ENCODE results near the gene ZNF598.
A peak's percentile ranks its signal among the peaks of the same experiment; 100 is the strongest.
"Not testable (repeated sequence)": the region's sequence is repeated elsewhere in the genome, so short reads cannot be mapped to it uniquely, and the experiment has no call there.

The ZNF598 gene

DNA sequence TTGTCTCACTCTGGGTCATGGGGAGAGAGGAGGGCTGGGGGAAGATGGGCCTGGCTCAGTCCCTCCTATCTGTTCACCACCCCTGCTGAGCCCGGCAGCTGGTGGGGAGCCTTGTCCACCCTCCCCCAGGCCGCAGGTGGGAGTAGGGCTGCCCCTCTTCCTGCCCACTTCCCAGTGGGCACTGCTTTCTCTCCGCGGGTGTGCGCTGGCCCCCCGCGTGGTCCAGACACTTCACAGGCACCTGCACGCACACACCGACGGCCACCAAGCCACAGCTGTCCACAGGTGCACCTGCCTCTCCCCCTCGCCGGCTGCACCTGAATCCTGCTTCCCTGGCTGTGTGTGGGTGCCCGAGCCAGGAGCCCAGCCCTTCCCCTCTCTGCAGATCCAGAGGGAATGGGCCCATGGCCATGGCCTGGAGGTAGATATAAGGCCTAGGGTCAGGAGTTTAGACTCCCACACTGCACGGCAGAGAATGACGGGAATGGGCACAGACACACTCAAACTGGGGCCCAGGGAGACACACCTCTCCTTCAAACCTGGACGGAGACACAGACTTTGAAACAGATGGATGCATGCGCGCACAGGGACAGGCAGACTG, 19.1 kb upstream of the ZNF598 start:
- DNase-seq (ENCODE audit: extremely low read depth in 1 of 2, low read depth in 1 of 2) = no peak

DNA sequence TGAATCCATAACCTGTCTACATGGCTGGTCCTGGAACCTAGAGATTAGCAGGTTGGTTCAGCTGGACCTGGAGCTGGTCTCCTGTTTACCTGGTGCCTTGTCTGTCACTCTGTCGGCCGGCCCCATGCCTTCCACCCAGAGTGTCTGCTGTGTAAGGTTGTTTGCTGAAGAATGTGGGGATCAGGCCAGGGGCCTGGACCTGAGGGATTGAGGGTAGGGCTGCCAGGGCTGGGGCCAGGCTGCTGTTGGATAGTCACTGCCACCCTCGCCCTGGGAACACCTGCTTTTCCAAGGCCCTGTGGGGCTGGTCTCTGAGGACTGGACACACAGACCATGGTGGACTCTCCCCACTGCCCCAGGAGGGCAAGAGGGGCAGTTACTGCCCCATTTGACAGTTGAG, 18.5 kb upstream of the ZNF598 start:
- no peak for DNase-seq (ENCODE audit: extremely low read depth in 1 of 2, low read depth in 1 of 2)

DNA sequence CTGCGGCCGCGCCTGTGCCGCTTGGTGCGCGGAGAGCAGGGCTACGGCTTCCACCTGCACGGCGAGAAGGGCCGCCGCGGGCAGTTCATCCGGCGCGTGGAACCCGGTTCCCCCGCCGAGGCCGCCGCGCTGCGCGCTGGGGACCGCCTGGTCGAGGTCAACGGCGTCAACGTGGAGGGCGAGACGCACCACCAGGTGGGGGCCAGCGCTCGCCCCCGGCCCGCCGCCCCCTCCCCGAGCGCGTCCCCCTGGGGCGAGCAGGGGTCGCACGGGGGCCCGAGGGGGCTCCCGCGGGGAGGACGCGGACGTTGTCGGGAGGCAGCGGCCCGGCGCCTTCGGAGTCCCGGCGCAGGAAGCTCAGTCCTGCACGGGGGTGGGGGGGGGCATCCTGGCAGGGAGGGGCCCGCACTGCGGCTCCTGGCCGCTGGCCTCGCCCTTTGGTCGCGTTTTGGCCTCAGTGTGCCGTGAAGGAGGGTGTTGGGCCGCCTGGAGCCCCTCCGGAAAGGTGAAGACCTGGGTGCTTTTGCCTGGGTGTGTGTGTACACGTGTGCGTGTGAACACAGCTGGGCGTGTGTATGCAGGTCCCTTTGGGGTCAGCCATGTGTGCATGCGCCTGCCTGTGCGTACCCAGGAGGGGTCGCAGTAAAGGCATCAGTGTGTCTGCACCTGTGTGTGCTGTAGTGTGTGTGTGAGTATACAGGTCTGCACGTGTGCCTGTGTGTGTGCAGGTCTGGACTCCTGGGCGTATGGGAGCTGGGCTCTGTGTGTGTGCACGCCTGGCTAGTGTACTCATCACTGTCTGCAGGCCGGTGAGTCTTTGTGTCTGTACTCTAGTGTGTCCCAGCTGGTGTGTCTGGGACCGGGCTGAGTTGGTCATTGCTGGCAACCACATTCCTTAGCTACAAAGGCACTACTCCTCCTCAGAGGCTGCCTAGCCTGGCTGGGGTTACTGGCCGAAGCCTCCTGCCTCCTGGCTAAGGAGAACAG, 17.7 kb upstream of the ZNF598 start:
- DNase-seq (ENCODE audit: extremely low read depth in 1 of 2, low read depth in 1 of 2) = no peak

DNA sequence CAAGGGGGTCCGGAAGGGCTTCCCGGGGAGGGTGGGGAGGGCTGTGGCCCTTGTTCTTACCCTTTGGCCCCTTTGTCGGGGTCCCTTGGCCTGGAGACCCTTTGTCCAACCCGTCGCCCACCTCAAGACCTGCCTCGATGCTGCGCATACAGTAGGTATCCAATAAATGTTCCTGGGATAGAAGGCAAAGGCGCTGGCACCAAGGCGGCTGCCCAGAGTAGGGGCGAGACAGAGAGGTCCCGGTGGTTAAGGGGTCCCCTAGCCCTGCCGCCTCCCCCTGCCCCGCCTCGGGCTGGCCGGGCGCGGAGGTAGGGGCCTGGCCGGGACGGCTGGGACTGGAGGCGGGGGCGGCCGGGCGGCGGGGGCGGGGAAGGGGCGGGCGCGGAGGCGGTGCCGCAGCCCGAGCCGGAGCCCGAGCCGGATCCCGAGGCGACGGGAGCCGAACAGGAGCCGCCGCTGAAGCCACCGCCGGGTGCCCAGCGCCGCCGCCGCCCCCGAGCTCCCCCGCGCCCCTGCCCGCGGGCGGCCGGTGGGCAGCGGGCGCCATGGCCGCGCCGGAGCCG, 16.9 kb upstream of the ZNF598 start, which contains the start of gene NHERF2:
Gene NHERF2, plus strand, starts transcription at position 442 of the 563 bp plus-strand sequence. Its CDS starts 104 bp downstream, at position 546.
- no peak for DNase-seq (ENCODE audit: extremely low read depth in 1 of 2, low read depth in 1 of 2)

DNA sequence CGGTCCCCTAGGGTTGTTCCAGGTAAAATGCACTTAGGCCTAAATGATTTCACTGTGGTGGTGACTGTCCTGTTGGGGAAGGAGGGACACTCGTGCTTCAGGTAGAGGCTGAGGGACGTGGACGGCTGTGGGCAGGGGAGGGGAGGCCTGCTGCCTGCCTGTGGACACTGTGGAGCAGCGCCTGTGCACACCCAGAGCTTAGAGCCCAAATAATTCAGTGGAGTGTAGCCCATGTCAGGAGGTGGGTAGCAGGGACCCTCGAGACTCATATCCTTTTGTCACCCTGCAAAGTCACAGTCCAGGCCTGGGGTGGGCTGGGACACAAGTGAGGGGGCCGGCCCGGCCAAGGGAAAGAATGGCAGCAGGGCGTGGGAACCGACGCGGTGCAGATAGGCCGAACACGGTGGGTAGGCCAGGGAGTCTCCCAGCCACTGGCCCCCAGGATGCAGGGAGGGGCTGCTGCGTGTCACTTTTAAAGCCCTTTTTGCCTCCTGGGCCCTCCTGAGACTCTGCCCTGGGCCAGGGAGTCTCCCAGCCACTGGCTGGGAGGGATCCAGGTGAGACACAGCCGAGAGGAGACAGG, 16.3 kb upstream of the ZNF598 start:
- no peak for DNase-seq (ENCODE audit: extremely low read depth in 1 of 2, low read depth in 1 of 2)

DNA sequence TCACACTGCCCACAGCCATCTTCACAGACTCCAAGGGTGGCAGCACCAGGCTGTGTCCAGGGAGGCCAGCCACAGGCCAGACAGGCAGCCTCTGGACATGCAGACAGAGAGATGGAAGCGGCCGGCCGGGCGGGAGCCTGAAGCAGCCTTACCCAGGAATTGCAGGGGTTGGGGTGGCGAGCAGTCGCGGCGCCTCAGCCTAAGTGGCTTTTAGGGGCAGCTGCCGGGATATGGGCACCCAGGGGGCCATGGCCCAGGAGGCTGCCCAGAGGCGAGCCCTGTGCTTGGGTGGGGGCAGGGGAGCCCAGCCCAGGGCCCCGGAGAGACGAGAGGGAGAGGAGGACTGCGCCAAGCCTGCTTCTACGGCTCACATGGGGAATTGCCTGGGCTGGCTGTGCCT, 15.6 kb upstream of the ZNF598 start:
- no peak for DNase-seq (ENCODE audit: extremely low read depth in 1 of 2, low read depth in 1 of 2)

DNA sequence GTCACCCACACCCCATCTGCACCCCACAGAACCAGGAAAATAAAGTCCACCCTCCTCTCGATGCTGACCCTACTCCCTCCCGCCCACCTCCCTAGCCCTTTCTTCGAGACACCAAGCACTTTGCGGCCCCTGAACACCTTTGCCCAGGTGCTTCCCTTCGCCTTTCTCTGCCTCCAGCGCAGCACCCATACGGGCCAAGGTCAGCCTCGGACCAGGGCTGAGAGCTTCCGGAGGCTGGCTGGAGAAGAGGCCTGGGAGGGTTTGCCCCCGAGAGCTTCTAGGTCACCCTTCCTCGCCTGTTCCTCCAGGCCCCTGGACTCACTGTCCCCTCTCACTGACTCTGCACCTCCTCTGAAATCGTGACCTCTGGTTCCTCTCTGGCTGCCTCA, 14.4 kb upstream of the ZNF598 start:
- DNase-seq (ENCODE audit: extremely low read depth in 1 of 2, low read depth in 1 of 2) = no peak

DNA sequence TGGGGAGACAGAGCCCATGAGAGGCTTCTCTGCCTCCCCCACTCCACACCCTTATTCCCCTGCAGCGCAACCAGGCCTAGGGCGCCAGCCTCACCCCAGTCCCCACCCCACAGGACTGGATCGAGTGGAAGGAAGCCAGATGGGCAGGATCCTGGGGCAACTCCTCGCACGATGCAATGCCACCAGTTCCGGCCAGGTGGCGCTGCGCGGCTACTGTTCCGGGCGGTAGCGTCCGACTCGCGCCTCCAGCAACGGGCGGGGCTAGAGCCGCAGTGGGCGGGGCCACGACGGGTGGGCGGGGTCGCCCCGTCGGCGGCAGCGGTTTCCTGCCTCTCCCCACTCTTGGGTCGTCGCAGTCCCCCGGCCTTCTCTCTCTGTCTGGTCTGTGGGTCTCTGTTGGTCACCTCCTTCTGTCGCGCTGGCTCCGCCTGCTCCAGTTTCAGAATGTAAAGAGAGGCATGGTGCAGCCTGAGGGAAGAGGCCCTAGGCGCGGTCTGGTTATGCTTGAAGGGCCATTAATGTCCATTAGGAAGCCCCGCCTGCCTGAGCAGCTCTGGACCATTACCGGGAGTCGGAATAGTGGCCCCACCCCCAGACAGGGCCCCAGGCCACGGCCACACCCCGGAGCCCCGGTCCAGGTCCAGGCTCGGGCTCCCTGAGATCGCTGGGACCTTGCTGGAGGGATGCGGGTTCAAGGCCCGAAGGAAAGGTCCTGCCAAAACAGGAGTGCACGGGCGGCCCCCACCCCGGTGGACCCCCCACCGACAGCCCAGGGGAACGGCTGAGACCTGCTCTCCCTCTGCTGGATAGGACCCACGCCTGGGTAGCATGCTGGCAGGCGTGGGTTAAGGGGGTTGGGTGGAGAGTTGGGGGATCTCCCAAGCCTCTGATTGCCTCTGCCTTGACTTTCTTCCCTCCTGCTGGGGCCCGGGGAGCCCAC, 13.7 kb upstream of the ZNF598 start:
- peak; percentile 83 to 96 for DNase-seq (ENCODE audit: extremely low read depth in 1 of 2, low read depth in 1 of 2)

DNA sequence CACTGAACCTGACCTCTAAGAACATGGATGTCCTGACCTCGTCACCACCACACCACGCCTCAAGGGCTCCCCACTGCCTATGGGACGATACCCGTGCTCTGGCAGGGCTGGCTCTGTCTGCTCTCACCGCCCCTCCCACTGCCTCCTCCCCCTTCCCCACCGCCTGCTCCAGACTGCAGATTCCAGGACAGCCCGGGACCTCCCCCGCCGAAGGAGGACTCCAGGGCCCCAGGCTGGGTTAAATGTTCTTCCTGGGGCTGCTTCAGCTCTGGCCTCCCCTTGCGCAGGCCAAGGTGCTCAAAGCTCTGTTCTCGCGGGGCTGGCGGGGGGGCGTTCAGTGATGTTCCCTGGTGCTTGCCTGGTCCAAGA, 13.1 kb upstream of the ZNF598 start:
- no peak for DNase-seq (ENCODE audit: extremely low read depth in 1 of 2, low read depth in 1 of 2)

DNA sequence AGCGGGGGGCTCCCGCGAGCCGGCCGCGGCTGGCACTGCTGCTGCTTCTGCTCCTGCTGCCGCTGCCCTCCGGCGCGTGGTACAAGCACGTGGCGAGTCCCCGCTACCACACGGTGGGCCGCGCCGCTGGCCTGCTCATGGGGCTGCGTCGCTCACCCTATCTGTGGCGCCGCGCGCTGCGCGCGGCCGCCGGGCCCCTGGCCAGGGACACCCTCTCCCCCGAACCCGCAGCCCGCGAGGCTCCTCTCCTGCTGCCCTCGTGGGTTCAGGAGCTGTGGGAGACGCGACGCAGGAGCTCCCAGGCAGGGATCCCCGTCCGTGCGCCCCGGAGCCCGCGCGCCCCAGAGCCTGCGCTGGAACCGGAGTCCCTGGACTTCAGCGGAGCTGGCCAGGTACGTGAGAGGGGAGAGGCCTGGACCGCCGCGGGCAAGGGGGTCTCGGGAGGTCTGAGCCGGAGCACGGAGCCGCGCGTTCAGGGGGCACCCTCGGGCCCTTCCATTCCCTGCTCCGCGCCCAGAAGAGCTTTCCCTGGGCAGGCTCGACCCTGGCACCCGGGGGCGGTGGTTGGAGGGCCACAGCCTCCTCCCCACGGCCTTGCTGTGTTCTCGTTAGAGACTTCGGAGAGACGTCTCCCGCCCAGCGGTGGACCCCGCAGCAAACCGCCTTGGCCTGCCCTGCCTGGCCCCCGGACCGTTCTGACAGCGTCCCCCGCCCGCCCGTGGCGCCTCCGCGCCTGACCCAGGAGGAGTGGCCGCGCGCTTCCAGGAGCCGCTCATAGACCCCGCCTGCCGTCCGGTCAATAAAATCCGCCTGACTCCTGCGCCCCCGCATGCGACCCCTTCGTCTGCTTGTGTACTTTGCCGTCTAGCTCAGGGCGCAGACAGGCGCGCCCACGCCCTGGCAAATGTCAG, 10.6 kb upstream of the ZNF598 start:
- no peak for DNase-seq (ENCODE audit: extremely low read depth in 1 of 2, low read depth in 1 of 2)

DNA sequence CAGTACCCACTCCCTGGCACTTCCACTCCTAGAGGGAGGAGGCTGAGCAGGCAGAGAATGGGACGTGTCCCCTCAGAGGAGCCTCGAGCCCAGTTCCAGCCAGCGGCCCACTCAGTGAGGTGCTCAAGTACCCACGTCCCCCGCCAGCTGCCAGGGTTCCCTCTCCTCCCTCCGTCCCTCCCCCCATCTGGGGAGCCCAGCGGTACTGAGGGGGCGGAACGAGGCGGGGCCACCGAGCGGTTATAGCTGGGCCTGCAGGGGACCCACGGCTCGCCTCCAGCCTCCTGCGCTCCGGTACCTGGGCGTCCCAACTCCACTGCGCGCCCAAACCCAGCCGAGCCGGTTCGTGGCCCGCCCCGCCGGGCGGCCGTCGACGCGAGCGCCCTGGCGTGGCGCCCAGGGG, 9.9 kb upstream of the ZNF598 start, which contains the start of gene NPW:
Gene NPW, plus strand, starts transcription at position 268 of the 403 bp plus-strand sequence.
- DNase-seq (ENCODE audit: extremely low read depth in 1 of 2, low read depth in 1 of 2) = no peak

DNA sequence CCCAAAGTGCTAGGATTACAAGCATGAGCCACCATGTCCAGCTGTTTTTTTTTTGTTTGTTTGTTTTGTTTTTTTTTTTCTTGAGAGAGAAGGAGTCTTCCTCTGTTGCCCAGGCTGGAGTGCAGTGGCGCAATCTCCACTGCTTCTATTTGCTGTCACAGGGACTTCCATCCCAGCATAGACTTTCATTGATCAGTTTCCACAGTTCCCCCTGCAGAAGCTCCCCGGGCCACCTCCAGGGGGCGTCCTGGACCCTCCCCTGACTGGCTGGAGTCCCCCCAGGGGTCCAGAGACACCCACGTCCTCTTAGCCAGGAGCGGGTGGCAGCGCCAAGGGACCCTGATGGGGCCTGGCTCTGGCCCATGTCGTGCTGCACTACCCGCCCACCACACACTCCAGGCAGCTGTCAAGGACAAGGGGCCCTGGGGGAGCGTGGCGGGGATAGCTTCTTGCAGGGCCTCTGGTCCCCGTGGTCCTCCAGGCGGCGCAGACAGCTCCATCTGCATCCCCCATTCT, 6.8 kb upstream of the ZNF598 start:
- DNase-seq (ENCODE audit: extremely low read depth in 1 of 2, low read depth in 1 of 2) = no peak

DNA sequence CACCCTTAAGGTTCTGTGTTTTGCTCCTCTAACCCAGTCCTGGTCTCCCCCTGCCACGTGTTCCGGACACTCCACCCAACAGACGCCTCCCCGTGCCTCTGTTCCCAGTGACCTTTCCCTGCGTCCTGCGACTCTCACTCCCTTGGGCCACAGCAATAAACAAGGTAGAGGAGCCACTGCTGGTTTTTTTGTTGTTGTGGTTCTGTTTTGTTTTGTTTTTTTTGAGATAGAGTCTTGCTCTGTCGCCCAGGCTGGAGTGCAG, 6.3 kb upstream of the ZNF598 start:
- no peak for DNase-seq (ENCODE audit: extremely low read depth in 1 of 2, low read depth in 1 of 2)

DNA sequence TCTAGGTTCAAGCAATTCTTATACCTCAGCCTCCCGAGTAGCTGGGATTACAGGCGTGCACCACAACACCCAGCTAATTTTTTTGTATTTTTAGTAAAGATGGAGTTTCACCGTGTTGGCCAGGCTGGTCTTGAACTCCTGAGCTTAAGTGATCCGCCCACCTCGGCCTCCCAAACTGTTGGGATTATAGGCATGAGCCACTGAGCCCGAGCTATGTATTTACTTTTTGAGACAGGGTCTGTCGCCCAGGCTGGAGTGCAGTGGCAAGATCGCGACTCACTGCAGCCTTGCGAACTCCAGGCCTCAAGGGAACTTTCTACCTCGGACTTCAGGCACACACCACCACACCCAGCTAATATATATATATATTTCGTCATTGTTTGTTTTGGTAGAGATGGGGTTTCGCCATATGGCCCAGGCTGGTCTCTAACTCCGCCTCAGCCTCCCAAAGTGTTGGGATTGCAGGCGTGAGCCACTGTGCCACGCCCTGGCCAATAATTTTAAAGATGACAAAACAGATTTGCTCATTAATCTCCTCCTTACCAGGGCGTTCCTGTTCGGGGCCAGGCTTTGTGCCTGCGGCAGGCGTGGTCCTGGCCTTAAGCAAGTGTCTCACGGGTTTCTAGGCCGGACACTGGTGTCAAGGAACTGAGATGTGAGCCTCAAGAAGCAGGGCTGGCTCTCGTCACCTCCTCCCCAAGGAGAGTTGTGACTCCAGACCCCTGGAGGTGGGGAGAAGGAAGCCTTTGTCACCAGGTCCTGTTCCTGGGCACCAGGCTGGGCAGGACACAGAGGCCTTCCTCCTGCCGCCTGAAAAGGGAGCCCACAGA, 5.7 kb upstream of the ZNF598 start:
- DNase-seq (ENCODE audit: extremely low read depth in 1 of 2, low read depth in 1 of 2) = no peak

DNA sequence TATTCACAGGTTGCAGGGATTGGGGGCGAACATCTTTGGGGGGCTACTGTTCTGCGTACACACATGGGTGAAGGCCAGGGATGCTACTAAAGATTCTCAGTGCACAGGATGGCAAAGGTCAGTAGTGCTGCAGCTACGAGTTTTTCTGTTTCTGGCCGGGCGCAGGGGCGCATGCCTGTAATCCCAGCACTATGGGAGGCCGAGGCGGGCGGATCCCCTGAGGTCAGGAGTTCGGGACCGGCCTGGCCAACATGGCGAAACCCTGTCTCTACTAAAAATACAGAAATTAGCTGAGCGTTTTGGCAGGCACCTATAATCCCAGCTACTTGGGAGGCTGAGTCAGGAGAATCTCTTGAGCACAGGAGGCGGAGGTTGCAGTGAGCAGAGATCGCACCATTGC, 3.9 kb upstream of the ZNF598 start:
- DNase-seq (ENCODE audit: extremely low read depth in 1 of 2, low read depth in 1 of 2) = no peak

DNA sequence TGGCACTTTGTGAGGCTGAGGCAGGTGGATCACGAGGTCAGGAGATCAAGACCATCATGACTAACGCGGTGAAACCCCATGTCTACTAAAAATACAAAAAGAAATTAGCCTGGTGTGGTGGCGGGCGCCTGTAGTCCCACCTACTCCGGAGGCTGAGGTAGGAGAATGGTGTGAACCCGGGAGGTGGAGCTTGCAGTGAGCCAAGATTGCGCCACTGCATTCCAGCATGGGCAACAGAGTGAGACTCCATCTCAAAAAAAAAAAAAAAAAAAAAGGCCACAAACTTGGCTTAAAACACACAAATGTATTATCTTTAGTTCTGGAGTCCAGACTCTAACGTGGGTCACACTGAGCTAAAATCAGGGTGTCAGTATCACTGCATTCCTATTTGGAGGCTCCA, 2.1 kb upstream of the ZNF598 start:
- DNase-seq (ENCODE audit: extremely low read depth in 1 of 2, low read depth in 1 of 2) = not testable (repeated sequence)

DNA sequence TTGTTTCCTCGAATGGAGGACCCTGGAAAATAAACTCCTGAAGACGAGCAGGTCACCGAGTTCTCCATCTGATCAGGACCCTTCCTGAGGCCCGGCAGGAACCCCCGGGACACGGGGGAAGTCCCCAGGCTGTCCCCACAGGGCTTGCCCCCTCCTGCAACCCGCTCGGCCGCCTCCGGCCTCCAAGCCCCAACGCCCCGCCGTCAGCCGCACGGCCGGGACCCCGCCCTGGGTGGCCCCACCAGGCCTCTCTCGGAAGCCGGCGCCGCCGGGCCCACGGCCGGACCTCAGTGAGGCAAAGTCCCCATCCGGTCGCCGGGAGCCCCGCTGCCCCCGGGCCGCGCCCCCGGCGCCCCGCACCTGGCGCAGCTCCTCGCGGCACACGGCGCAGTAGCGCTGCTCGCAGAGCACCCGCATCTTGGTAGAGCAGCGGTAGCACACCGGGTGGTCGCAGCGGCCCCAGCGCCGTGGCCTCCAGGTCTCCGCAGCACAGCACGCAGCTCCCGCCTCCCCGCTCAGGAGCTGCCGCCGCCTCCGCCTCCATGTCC, 383 bp downstream of the ZNF598 start:
- DNase-seq (ENCODE audit: extremely low read depth in 1 of 2, low read depth in 1 of 2) = no peak

DNA sequence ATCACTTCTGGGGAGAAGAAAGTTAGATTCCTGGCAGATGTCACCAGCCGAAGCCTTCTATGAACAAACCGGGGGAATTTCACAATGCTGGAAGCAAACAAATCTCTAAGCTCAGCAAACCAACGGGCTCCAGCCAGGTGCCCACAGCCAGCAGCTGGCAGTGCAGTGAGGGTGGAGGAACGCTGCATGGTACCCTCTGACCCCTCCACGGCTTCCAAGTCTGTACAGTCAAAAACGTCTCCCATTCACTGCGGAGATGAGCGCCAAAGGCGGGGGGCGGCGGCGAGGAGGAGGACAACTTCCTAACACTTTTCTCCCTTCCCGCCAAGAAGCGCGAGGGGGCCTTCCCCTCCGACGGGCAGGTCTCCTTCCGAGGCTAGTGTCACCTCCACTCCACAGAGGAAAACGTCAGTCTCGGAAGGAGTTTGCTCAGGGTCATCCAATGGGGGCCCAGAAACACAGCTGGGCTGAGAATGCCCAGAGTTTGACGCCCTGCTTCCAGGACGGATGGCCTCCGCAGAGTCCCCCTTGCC, 924 bp downstream of the ZNF598 start:
- DNase-seq (ENCODE audit: extremely low read depth in 1 of 2, low read depth in 1 of 2) = no peak

All from activated CD8-positive, alpha-beta memory T cell treated with anti-CD3 and anti-CD28 coated beads for 1 hour (primary cell).